Fibroblast of lung (primary cell): Measurements from ENCODE around the gene POLD3.

ENCODE experiments used
- EZH2 ChIP-seq: IDR thresholded peaks from 2 replicates; pipeline ENCODE4 v1.5.1; 2012; ENCODE audit warnings: low read length, control low read depth, mild to moderate bottlenecking; ENCODE audit errors: missing control alignments
- TF ChIP-seq, protein P1 (sequence below), 2 donors: IDR thresholded peaks in 1 of 2; conservative IDR thresholded peaks in 1 of 2; 1 replicate in 1 of 2; 2 replicates in 1 of 2; pipeline ENCODE4 v1.5.1; 2011 to 2012; ENCODE audit warnings: low read length in 2 of 2, control low read depth in 1 of 2, inconsistent platforms in 1 of 2, low read depth in 1 of 2, mild to moderate bottlenecking in 1 of 2

GRCh38 chr11:74691755-74692154 lies 99.4 kb downstream of the POLD3 start:
- TF ChIP-seq, protein P1, sequence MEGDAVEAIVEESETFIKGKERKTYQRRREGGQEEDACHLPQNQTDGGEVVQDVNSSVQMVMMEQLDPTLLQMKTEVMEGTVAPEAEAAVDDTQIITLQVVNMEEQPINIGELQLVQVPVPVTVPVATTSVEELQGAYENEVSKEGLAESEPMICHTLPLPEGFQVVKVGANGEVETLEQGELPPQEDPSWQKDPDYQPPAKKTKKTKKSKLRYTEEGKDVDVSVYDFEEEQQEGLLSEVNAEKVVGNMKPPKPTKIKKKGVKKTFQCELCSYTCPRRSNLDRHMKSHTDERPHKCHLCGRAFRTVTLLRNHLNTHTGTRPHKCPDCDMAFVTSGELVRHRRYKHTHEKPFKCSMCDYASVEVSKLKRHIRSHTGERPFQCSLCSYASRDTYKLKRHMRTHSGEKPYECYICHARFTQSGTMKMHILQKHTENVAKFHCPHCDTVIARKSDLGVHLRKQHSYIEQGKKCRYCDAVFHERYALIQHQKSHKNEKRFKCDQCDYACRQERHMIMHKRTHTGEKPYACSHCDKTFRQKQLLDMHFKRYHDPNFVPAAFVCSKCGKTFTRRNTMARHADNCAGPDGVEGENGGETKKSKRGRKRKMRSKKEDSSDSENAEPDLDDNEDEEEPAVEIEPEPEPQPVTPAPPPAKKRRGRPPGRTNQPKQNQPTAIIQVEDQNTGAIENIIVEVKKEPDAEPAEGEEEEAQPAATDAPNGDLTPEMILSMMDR (conservative IDR thresholded peaks at IDR 0.05 in 1 of 2, IDR thresholded peaks at IDR 0.05 in 1 of 2; ENCODE audit: low read depth in 1 of 2, low read length in 2 of 2) = no peak
- no peak for TF ChIP-seq EZH2
